Stimulated activated naive CD8-positive, alpha-beta T cell treated with anti-CD3 and anti-CD28 coated beads, Interleukin-15, amount 100 ng/mL, for 72 hours (primary cell): ENCODE results near the gene POLR1H.

Experiments
- ATAC-seq: fragments of 150-1000 bp; cut with Tn5 transposase; 2 replicates; pipeline ENCODE4 v1.10.0; 2021; ENCODE audit warnings: mild to moderate bottlenecking, moderate library complexity
- DNase-seq, 2 donors: peaks; one replicate each; pipeline ENCODE4 v3.0.0; 2021 to 2022
- H3K27ac Mint-ChIP-seq, 2 donors: one replicate each; pipeline ENCODE4 v1.8.0; 2022; ENCODE audit warnings: mild to moderate bottlenecking in 2 of 2, mixed read lengths in 2 of 2, moderate library complexity in 2 of 2
- H3K27me3 Mint-ChIP-seq: one replicate; pipeline ENCODE4 v1.8.0; 2022; ENCODE audit warnings: mixed read lengths
- H3K4me1 Mint-ChIP-seq: one replicate; pipeline ENCODE4 v1.8.0; 2022; ENCODE audit warnings: mild to moderate bottlenecking, mixed read lengths
- H3K4me3 Mint-ChIP-seq, 2 donors: one replicate each; pipeline ENCODE4 v1.8.0; 2022; ENCODE audit warnings: mild to moderate bottlenecking in 2 of 2, mixed read lengths in 2 of 2, moderate library complexity in 1 of 2
- H3K9me3 Mint-ChIP-seq, 2 donors: one replicate each; pipeline ENCODE4 v1.8.0; 2022; ENCODE audit warnings: mixed read lengths in 2 of 2

Gene POLR1H

GRCh38 chr6:30043744-30044143 lies 17.3 kb upstream of the POLR1H start:
- Mint-ChIP-seq H3K27me3 (no peaks in the 10 kb centered on the region), H3K4me3 (no peak overlapping the region), H3K9me3 (no peaks in the 10 kb centered on the region), H3K27ac (no peak overlapping the region), H3K4me1 (peaks cover 37% of the 10 kb centered on the region)
- DNase-seq (no peak), ATAC-seq (no peak)

GRCh38 chr6:30044630-30045029 lies 16.4 kb upstream of the POLR1H start:
- no peak overlapping the region for H3K27ac Mint-ChIP-seq
- DNase-seq (no peak), ATAC-seq (no peak)
- H3K4me3 Mint-ChIP-seq, result no peak overlapping the region
- H3K9me3 Mint-ChIP-seq, result no peaks in the 10 kb centered on the region
- H3K27me3 Mint-ChIP-seq, result no peaks in the 10 kb centered on the region
- peaks cover 37% of the 10 kb centered on the region for H3K4me1 Mint-ChIP-seq

- Mint-ChIP-seq H3K27ac (no peak overlapping the region), H3K9me3 (no peaks in the 10 kb centered on the region), H3K27me3 (no peaks in the 10 kb centered on the region), H3K4me3 (no peak overlapping the region), H3K4me1 (peaks cover 34% of the 10 kb centered on the region)
- DNase-seq (no peak), ATAC-seq (no peak)
Measured at GRCh38 chr6:30047220-30047619, 13.8 kb upstream of the POLR1H start.

- H3K9me3 Mint-ChIP-seq, result no peaks in the 10 kb centered on the region
- H3K27me3 Mint-ChIP-seq, result no peaks in the 10 kb centered on the region
- H3K27ac Mint-ChIP-seq, result no peak overlapping the region
Measured at GRCh38 chr6:30053682-30054081, 7.4 kb upstream of the POLR1H start.

GRCh38 chr6:30055513-30055912 lies 5.6 kb upstream of the POLR1H start:
- H3K9me3 Mint-ChIP-seq, result no peaks in the 10 kb centered on the region
- DNase-seq (no peak), ATAC-seq (no peak)
- no peak overlapping the region for H3K4me3 Mint-ChIP-seq
- no peak overlapping the region for H3K27ac Mint-ChIP-seq
- H3K27me3 Mint-ChIP-seq, result no peaks in the 10 kb centered on the region
- H3K4me1 Mint-ChIP-seq, result peaks cover 15% of the 10 kb centered on the region

More at GRCh38 chr6:30053682-30054081, 7.4 kb upstream of the POLR1H start:
- H3K4me1 Mint-ChIP-seq, result no peaks in the 10 kb centered on the region
- DNase-seq, result no peak
- ATAC-seq, result no peak
- H3K4me3 Mint-ChIP-seq, result no peak overlapping the region

- peaks cover 35% of the 10 kb centered on the region for H3K4me1 Mint-ChIP-seq
- peak overlapping the region; percentile 97 to 99 for H3K4me3 Mint-ChIP-seq
- H3K27me3 Mint-ChIP-seq, result no peaks in the 10 kb centered on the region
- ATAC-seq (peak; percentile 39), DNase-seq (peak in 1 of 2 donors; percentile 10)
- peak overlapping the region; percentile 96 to 97 for H3K27ac Mint-ChIP-seq
- H3K9me3 Mint-ChIP-seq, result peaks cover 0 to 5% of the 10 kb centered on the region in 2 donors
Measured at GRCh38 chr6:30060606-30061091, 416 bp upstream of the POLR1H start.

GRCh38 chr6:30061858-30062458 lies 893 bp downstream of the POLR1H start:
- peak; percentile 66 for ATAC-seq
- Mint-ChIP-seq H3K4me3 (peak overlapping the region; percentile 97 to 99), H3K27ac (peak overlapping the region; percentile 96 to 97), H3K27me3 (no peaks in the 10 kb centered on the region), H3K4me1 (peaks cover 43% of the 10 kb centered on the region), H3K9me3 (peaks cover 0 to 5% of the 10 kb centered on the region in 2 donors)
- DNase-seq, result no peak

GRCh38 chr6:30062471-30063178 lies 1.6 kb downstream of the POLR1H start:
- no peak for DNase-seq
- Mint-ChIP-seq H3K9me3 (peaks cover 0 to 5% of the 10 kb centered on the region in 2 donors), H3K27me3 (no peaks in the 10 kb centered on the region), H3K4me3 (peak overlapping the region; percentile 97 to 99), H3K4me1 (peaks cover 47% of the 10 kb centered on the region), H3K27ac (peak overlapping the region in 1 of 2 donors; percentile 71)
- no peak for ATAC-seq

- Mint-ChIP-seq H3K4me1 (peaks cover 54% of the 10 kb centered on the region), H3K4me3 (peak overlapping the region in 1 of 2 donors; percentile 57), H3K9me3 (peaks cover 0 to 5% of the 10 kb centered on the region in 2 donors), H3K27ac (no peak overlapping the region), H3K27me3 (no peaks in the 10 kb centered on the region)
- no peak for DNase-seq
- ATAC-seq, result no peak
Measured at GRCh38 chr6:30063315-30063714, 2.2 kb downstream of the POLR1H start.

- Mint-ChIP-seq H3K4me3 (peak overlapping the region; percentile 90 to 95), H3K4me1 (peaks cover 56% of the 10 kb centered on the region), H3K27ac (peak overlapping the region; percentile 96), H3K9me3 (peaks cover 0 to 5% of the 10 kb centered on the region in 2 donors), H3K27me3 (peaks cover 13% of the 10 kb centered on the region)
- ATAC-seq (no peak), DNase-seq (no peak)
Measured at GRCh38 chr6:30066082-30066481, 5.0 kb downstream of the POLR1H start.

GRCh38 chr6:30066577-30067459 lies 5.8 kb downstream of the POLR1H start, which contains the start of gene PPP1R11:
PPP1R11 (plus strand) TSS chr6:30067198; CDS start chr6:30067411, 213 bp downstream.
- H3K4me3 Mint-ChIP-seq, result peak within 1 kb of the TSS; percentile 90 to 95
- H3K9me3 Mint-ChIP-seq, result peaks cover 0 to 5% of the 10 kb centered on the region in 2 donors
- ATAC-seq, result peak; percentile 98
- peak within 1 kb of the TSS; percentile 96 for H3K27ac Mint-ChIP-seq
- peaks cover 60% of the 10 kb centered on the region for H3K4me1 Mint-ChIP-seq
- peak; percentile 97 to 99 for DNase-seq
- peaks cover 20% of the 10 kb centered on the region for H3K27me3 Mint-ChIP-seq

- Mint-ChIP-seq H3K4me1 (peaks cover 57% of the 10 kb centered on the region), H3K4me3 (peak overlapping the region; percentile 90 to 95), H3K9me3 (peaks cover 0 to 5% of the 10 kb centered on the region in 2 donors), H3K27me3 (peaks cover 28% of the 10 kb centered on the region), H3K27ac (peak overlapping the region; percentile 96)
- ATAC-seq (no peak), DNase-seq (no peak)
Measured at GRCh38 chr6:30067460-30068139, 6.5 kb downstream of the POLR1H start.

GRCh38 chr6:30071081-30071818 lies 10.2 kb downstream of the POLR1H start:
- Mint-ChIP-seq H3K4me3 (peak overlapping the region in 1 of 2 donors; percentile 38), H3K27me3 (peaks cover 65% of the 10 kb centered on the region), H3K4me1 (peaks cover 58% of the 10 kb centered on the region), H3K27ac (no peak overlapping the region), H3K9me3 (no peaks in the 10 kb centered on the region)
- DNase-seq, result peak in 1 of 2 donors; percentile 28
- no peak for ATAC-seq

- Mint-ChIP-seq H3K27me3 (peaks cover 71% of the 10 kb centered on the region), H3K9me3 (no peaks in the 10 kb centered on the region), H3K27ac (no peak overlapping the region), H3K4me3 (peak overlapping the region in 1 of 2 donors; percentile 38), H3K4me1 (peaks cover 56% of the 10 kb centered on the region)
- ATAC-seq (no peak), DNase-seq (no peak)
Measured at GRCh38 chr6:30071858-30072257, 10.8 kb downstream of the POLR1H start.
